NCI-H2081 (cell line): Measurements from ENCODE around the gene EYA4.
A peak's percentile ranks its signal among the peaks of the same experiment; 100 is the strongest.
"Not testable (repeated sequence)": the region's sequence is repeated elsewhere in the genome, so short reads cannot be mapped to it uniquely, and the experiment has no call there.

Experiments
- DNase-seq, 2 experiments: peaks; one replicate each; lab custom pipeline; 2025; lab: John Stamatoyannopoulos, UW

EYA4 gene

DNA sequence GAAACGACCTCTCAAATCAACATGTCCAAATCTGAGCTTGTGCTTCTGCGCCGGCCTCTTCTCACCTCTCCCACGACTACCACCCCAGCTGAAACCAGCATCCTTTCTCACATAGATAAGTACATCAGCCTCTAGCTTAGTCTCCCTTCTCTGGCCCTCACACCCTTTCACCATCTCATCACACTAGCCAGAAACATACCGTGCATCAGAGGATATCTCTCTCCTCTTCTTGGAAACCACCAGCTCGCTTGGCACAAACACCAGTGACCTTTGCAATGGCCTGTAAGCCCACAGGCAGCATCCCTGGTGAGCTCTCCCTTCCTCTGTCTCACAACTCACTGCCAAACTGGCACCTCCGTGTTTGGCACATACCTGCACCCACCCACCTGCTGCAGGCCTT is 291.8 kb downstream of the EYA4 start:
- DNase-seq = no peak

DNA sequence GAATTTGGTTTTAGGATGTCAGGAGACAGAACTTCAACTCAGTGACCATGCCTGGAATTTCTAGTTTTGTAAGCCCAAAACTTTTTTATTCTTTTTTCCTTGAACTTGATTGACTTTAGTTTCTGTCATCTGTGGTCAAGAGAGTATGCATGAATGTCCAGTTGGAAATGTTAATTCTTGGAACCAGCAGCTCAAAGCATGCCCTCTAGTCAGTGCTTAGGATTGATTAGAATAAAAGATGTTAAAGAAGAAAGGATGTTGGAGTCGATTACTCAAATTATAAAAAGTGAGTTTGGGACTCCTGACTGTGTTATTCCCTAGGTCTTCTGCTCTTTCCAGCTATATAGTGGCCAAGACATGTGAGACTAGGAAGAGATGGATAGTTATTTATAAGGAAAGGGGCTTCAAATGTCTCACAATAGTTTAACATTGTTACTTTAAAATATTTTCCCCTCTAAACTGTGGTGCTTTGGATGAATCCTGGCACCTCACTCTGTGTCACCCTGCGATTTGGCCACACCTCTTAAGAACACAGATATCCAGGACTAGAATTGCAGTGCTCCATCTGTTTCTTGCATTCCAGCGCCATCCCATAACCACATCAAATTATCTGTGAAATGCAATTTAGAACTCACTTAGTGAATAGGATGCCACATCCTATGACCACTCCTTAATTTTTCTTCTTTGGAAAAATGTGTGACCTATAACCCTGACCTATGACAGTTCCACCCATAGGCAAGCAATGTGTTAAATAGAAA is 298.5 kb downstream of the EYA4 start:
- DNase-seq = no peak

DNA sequence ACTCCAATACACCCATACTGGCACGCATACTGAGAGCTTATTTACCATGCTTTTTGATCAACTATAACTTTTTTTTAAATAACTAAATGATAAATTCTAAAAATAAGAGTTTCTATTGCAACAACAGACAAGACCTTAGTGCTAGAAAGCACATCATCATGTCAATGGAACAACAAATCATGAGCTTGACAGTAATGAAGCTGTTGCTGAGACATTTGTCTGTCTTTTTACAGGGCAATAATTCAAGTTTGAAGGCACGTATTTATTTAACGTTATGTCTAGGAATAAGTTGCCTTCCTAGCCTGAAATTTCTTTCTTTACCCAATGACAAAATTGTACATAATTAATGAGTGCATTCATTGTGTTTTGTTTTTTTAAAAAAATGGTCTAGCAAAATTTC is 299.2 kb downstream of the EYA4 start:
- DNase-seq = no peak

DNA sequence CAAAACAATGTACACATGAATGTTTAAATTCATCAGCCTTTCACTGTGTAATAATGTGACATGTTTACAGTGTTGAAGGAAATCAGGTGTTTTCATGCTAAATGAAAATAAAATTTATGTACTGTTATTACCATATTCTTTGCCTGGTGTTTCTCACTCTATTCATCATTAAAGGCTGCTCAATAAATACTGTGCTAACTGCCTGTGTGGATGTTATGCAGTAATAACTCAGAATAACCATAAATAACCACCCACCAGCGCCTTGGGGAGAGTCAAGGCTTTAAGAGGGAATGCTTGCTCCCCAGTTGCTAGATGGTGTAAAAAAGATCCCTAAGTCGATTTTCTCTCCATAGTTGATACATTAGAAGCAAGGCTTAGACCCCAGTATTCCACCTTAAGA is 299.9 kb downstream of the EYA4 start:
- no peak for DNase-seq

DNA sequence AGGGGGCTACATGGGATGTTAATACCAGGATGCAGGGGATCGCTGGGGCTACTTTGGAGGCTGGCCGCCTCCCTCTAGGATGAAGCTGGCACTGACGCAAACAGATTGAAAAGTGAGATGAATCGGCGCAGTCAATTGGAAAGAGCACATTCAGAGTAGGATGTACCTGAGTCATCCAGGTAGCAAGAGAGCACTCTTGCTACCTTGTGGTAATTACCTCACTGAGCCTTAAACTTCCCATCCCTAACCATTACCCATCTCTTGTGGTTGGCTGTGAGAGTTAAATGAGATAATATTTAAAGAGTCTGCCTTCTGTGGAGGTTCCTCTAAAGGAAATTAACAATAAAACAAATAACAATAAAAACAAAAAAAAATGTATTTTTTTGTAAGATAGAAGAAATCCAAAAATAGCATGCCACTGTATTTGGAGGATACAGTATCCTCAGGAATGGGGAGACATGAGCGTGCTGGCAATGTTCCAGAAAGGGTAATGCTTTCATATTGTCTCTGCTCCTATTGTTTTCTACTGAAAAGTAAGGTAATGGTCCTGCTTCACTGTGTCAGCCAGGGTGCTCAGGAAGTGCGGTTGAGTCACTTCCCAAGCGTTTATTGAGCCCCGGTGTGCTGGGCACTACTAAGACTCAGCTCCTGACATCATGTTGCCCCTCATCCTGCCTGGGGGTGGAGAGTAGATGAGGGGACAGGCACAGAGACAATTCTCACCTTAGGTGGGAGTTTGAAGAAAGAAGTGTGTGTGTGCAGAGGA is 301.1 kb downstream of the EYA4 start:
- DNase-seq = no peak

DNA sequence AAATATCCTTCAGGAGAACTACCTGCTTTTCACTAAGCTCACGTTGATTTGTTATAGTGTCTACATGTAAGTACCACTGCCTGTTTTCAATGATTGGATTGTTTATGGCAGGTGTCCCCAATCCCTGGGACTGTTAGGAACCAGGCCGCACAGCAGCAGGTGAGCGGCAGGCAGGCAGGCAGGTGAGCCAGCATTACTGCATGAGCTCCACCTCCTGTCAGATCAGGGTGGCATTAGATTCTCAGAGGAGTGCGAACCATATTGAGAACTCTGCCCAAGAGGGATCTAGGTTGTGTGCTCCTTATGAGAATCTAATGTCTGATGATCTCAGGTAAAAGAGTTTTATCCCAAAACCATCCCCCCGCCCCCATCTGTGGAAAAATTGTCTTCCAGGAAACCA is 303.3 kb downstream of the EYA4 start:
- peak in 1 of 2 experiments; percentile 42 for DNase-seq

- DNase-seq = no peak
Measured at GRCh38 chr6:133546098-133546497, 304.9 kb downstream of the EYA4 start.

DNA sequence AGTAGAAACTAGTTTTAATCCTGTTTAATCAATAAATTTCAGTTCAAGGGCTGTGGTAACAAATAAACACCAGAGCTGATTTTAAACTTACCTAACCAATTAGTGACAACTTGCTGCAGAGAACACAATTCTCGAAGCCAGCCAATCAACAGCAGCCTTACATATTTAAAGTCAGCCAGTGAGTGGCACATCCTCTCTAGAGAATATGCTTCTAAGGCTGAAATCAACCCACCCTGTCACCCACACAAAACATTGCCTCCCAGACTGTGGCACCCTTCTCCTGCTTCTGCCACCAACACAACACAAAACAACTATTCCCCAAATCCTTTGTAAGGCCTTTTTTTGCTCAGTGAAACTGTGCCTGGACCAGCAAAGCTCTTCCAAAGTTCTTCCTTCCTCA is 306.0 kb downstream of the EYA4 start:
- DNase-seq = no peak

DNA sequence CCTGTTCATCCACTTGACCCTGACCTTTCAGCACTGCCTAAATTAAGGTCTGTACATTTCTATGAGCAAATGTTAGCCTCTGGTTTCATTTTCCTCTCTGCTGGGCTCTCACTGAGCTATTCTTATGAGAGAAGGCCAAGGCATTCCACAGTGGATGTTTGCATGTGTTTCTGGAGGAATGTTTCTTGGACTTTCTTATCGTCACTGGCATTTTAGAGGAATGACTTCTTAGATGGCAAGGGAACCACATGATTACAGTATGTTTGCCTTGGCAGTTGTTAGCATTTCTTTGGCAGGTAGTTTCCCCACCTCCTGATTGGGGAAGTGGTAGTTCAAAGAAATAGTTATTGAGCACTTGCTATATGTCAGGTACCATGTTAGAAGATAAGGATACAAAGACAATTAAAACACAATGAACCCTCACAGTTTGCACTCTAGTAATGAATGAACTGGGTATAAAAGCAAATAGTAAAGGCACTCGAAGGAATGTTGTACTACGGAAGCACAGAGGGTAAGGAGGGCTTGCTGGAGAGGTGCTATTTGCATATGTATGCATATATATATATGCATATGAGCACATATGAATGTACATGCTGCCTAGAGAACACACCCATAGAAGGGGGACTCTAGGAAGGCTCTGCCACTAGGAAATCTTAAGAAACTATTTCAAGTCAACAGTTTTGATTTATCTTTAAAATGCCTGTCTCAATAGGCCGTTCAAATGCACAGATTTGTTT is 307.4 kb downstream of the EYA4 start:
- no peak for DNase-seq

DNA sequence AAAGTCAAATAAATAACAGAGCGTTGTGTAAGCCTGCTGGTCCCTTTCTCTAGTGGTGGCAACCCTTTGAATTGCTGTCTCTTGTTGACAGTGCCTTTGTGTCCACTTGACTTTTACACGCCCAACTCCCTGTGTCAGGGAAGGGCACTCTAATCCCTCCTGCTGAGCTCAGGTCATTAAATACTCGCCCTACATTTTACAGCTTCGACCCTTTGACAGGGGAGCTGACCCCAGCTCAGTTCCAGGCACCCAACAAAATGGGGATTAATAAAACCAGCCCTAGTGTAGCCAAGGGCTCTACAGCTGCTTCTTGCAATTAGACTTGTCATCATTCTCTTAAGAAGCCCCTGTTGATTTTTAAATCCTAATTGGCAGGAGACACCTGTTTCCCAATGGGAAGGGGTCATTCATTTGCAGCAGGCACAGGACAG is 308.2 kb downstream of the EYA4 start:
- DNase-seq = no peak

DNA sequence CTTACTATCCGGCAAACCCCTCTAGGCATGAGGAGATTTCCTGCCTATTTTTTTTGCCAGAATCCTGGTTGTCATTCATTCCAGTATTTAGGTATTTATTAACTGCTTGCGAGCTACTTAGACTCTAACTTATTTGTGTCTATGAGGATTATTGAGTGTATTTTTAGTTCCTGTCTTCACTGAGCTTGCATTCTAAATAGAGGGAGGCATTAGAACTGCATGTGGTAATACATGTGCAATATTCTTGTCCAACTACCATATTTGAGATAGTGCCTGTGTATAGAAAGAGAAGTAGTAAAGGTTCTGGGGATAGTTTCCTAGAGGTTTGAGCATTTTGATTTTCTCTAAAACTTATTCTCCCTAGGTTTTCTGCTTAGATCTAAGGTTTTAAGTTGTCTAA is 308.9 kb downstream of the EYA4 start:
- no peak for DNase-seq

GRCh38 chr6:133551436-133551835 is 310.3 kb downstream of the EYA4 start:
- no peak for DNase-seq

DNA sequence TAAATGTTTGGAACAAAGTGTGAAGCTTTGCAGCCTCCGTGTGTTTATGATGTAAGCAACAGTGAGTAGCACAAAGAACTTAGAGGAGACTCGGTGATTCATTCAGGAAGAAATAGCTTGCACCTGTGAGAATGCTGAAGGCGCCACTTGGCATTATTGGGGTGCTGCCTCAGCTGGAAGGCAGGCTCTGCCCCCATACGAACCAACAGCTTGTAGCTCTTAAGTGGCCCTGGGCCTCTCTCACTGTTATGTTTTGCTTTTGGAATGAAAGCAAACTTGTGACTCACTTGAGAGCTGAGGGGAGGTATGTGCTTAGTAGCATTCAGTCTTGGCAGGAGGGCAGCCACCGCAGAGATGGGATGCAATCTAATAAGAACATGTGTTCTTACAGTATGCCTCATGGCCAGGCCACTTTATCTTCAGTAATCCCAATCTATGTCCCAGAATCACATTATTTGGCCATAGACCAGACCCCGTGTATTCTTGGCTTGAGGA is 310.7 kb downstream of the EYA4 start:
- DNase-seq = no peak

GRCh38 chr6:133553652-133554051 is 312.5 kb downstream of the EYA4 start:
- peak; percentile 28 to 64 for DNase-seq

GRCh38 chr6:133554121-133554520 is 313.0 kb downstream of the EYA4 start:
- not testable (repeated sequence) for DNase-seq

DNA sequence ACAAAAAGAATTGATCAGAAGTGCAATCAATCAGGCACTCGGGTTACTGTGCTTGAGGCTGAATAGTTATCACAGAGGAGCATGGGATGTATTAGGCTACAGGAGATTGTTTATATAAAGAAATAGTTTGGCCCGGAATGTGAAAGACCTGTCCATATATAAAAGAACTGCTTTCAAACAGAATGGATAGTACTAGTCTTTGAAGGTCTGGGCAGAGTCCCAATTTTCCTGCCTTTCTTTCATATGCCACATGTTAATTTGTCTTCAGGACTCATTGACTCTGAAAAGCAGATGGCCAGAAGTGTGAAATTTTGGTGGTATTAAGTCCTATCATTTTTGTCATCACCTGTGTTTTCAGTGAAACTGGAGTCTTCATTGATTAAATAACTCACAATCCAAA is 314.5 kb downstream of the EYA4 start:
- DNase-seq = no peak

DNA sequence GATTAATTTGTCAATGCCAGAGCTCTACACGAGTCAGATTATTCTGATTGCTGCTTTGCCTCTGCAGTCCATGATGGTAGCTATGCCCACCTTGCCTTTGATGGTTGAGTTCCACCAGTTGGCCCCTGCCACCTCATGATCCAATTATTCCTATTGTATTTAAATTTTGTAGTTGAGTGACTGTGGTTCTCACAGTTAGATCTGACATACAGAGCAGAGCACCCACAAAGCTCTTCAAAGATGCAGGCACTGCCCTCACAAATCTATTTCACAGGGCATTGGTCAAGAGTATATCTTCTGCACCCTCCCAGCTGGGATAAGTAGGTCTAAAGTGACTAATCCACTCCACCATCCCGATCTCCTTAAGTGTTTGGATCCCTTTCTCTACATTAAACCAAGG is 318.8 kb downstream of the EYA4 start:
- DNase-seq = no peak

- no peak for DNase-seq
Measured at GRCh38 chr6:133567636-133568035, 326.5 kb downstream of the EYA4 start.

- peak; percentile 53 to 69 for DNase-seq
Measured at GRCh38 chr6:133568970-133569889, 328.1 kb downstream of the EYA4 start.

GRCh38 chr6:133571681-133572080 is 330.5 kb downstream of the EYA4 start:
- DNase-seq = no peak

DNA sequence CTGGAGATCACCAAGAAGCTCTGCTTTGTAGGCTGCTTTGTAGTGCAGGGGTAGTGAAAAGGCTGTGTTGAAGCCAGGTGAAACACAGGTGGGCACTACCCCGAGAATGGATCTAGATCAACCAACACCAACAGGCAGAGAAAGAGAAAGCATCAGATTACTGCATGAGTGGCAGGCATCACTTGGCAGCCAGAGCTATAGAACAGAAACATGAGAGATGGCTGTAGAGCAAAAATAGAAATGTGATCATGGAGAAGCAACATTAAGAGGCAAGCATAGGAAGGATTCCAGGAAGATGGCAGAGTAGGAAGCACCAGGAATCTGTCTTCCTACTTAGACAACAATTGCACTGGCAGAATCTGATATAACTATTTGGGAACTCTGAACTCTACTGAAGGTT is 336.7 kb downstream of the EYA4 start:
- no peak for DNase-seq
